CD4-positive, alpha-beta T cell treated with Interleukin-10 for 1 hour (primary cell): ENCODE results near the gene NHSL1.

Experiments used
- DNase-seq: peaks from one replicate; pipeline ENCODE4 v3.0.0-alpha.2; 2020

NHSL1 gene

DNA sequence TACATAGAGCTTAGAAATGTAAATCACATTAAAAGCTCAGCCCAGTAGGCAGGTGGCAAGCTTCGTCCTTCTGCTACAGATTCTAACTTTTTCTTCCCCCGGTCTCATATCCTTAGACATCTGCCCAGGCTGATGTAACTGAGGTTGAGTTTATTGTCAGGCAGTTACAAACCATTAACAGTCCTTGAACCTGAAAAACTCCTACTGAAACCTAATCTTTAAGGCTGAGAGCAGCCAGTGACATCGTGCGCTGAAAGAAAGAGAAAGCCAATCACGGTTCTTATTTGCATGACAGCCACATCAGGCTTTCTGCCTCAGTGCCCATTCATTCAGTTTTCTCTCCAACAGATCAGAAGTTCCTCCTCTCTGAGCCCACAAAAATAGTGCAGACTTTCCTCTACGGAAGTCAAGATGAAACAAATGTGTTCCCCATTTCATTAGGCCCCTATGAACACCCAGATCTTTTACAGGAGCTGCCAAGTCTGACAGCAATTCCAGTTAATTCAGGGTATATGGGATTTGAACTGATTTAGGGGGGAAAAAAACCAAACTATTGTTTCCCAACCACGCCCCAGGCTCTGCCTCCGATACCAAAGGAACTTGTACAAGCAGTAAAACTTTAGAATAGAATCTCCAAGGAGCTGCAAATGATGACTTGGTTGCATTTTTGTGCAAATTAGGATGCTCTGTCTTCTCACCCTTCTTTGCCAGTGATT lies at the start of gene NHSL1:
TSS of gene NHSL1 (minus strand) at position 192 of the 716 bp plus-strand sequence. CDS start 204 bp downstream, outside the sequence.
- DNase-seq = no peak

DNA sequence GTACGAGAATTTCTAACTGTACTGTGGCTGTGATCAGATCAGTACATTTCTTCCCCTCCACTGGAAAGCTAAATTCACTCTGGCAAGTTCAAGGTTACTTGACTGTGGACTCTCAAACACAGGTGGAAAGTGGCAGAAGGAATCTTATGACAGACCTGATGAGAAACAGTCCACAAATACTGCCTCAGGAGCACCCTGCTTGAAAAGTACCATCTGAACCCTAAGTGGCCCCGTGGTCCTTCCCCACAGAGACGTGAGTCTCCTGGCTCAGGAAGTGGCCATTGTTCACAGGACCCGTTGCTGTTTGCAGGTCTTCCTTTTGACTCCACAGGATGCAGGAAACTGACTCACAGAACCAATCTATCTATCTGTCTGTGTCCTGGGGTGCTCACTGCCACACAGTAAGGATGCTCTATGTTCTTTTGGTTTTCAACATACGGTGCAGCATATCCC lies 47.5 kb upstream of the NHSL1 start:
- DNase-seq = no peak

DNA sequence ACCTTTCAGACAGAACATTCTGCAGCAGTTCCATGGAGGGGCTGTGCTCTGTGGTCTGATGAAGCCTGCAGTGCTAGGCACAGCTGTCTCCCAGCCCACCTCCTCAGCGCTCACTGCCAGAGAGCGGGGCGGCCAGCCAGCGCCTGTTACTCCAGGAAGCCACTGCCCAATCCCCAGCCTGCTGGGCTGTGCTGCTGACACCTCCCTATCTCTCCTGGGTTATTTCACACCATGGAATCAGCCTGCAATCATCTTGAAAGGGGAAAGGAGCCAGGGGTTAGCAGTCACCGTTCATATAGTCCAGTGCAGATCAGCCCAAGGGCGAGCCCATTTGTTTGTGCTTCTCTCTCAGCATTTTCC lies 46.3 kb upstream of the NHSL1 start:
- no peak for DNase-seq

DNA sequence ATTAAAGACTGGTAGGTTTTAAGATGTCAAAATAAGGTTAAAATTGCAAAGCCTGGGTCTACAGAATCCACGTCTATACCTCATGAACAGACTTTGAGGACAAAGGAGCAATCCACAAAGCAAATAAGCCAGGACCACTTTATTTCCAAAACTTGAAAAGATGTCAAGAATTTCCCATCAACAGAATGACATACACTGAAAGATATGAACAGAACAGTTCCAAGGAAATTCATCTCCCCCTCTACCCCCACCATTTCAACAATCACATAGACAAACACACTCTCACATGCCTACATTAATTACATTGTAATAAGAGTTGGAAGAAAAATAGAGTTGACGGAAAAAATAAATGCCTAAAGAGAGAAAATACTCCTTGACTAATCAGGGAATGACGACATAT lies 45.2 kb upstream of the NHSL1 start:
- DNase-seq = no peak

GRCh38 chr6:138543657-138544056 lies 44.4 kb upstream of the NHSL1 start:
- no peak for DNase-seq

DNA sequence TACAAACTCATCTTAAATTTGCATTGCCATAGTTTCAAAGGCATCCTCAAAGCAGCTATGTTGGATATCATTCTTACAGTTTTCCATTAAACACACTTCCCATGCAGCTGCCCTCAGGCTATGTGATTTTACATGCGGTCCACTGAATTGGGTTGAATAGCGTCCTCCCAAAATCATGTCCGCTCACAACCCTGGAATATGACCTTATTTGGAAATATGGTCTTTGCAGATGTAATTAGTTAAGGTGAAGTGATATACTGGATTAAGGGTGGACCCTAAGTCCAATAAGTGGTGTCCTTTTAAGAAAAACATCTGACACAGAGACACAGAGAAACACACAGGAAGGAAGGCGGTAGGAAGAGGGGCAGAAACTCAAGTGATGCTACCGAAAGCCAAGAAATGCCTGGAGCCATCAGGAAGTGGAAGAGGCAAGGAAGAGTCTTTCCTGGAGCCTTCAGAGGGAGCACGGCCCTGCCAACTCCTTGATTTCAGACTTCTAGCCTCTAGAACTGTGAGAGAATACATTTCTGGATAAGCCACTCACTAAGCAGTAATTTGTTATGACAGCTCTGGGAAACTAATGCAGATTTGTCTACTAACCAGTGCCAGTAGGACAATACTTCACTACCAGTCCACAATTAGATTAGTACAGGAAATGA lies 42.7 kb upstream of the NHSL1 start:
- DNase-seq = no peak

GRCh38 chr6:138540468-138540867 lies 41.2 kb upstream of the NHSL1 start:
- no peak for DNase-seq

DNA sequence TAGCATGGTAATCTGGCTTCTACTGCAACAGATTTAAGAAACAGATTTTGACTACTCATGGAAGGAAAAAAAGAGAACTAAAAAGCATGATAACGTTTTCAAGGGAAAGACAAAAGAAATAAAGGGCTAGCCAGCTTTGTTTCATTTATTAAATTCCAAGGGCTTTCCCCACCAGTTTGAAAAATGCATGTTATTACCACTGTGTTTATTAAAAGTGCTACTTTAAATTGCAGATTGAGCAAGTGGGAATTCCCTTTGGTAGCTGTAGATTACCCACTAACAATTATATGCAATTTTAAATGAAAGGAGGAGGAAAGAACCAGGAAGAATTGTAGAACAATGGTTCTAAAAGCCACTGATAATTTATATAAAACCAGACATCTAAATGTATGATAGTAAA lies 40.6 kb upstream of the NHSL1 start:
- DNase-seq = no peak

DNA sequence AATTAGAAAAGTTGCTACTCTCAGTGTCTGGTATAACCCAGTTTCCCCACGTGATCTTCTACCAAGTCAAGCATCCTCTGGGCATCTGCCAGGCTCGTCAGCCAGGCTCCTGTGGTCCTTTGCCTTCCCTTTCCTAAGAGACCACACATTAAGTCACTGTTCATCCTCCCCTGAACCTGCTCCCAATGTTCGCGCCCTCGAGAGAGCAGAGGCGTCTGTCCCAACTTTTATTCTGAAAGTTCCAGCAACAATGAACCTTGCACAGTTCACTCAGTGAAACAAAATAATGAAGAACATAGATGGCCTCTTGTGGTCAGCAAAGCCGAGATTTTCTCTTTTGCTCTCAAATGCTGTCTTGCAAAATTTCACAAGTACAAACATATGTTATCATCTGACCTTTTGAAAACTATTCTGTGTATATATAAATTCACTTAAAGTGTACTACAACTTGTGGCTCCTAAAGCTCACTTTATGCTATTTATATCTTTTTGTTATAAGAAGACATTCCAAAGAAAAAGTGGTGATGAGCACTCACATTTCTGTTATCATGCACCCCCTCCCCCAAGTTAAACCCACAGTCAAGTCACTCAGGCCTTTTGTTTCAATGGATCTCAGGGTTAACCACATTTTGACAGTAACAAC lies 39.2 kb upstream of the NHSL1 start:
- no peak for DNase-seq

GRCh38 chr6:138537106-138537505 lies 37.8 kb upstream of the NHSL1 start:
- no peak for DNase-seq

- no peak for DNase-seq
Observed at GRCh38 chr6:138535728-138536455, 36.6 kb upstream of the NHSL1 start.

GRCh38 chr6:138533667-138534066 lies 34.4 kb upstream of the NHSL1 start:
- DNase-seq = no peak

DNA sequence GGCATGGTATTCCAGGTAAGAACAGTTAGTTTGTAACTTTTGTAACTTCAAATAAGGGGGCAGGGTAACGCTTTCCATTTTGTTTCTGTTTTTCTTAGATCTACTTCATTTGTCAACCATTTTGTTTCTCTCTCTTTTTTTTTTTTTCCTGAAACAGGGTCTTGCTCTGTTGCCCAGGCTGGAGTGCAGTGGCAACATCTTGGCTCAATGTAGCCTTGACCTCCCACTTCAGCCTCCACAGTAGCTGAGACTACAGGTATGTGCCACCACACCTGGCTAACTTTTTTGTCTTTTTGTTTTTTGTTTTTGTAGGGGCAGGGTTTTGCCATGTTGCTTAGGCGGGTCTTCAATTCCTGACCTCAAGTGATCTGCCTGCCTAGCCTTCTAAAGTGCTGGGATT lies 32.1 kb upstream of the NHSL1 start:
- no peak for DNase-seq

- no peak for DNase-seq
Observed at GRCh38 chr6:138529478-138529877, 30.2 kb upstream of the NHSL1 start.

DNA sequence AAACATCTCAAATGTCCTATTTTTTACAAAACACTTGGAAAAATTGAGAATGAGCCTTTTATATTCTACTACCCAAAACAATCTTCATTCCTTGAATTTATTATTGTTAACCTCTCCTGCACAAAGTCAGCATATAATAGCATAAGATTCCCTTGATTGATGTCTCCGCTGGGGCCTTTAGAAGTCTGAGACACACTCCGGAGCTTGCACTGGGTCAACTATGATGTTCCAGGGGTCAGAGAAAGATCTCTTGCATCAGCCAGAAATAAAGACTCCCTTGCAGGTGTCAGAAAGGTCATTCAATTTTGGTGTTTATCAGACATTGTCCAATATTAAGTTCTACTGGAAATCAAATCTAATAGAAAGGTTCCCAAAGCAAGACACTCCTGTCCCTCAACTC lies 29.7 kb upstream of the NHSL1 start:
- no peak for DNase-seq

DNA sequence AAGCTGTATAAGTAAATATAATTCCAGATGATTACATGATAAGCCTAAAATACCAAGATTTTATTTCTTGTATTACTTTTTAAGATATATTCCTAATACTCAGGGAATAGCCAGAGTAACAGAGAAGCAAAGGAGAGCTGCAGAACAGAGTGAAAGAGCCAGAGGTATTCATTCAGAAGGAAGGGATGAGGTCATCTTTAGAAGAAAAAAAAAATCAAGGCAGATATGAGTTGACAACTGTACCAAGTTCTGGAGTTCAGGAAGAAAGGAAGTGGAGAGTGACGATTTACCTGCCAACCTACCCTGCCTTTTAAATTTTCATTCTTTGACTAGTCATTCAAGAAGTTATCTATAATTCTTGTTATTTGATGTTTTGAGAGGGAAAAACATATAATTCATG lies 28.8 kb upstream of the NHSL1 start:
- no peak for DNase-seq

GRCh38 chr6:138527411-138528088 lies 28.3 kb upstream of the NHSL1 start:
- no peak for DNase-seq

GRCh38 chr6:138526822-138527235 lies 27.5 kb upstream of the NHSL1 start:
- no peak for DNase-seq

DNA sequence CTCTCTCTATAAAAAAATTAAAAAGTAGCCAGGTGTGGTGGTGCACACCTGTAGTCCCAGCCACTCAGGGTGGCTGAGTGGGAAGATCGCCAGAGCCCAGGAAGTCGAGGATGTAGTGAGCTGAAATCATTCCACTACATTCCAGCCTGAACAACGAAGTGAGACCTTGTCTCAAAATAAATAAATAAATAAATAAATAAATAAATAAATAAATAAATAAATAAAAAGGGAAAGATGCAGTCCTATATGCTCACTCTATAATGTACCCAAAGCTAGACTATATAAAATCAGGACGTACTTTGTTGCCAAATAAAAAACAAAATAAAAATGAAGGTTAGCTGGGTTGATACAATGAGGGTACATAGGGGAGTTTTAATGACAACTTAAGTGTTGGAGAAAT lies 26.1 kb upstream of the NHSL1 start:
- no peak for DNase-seq

DNA sequence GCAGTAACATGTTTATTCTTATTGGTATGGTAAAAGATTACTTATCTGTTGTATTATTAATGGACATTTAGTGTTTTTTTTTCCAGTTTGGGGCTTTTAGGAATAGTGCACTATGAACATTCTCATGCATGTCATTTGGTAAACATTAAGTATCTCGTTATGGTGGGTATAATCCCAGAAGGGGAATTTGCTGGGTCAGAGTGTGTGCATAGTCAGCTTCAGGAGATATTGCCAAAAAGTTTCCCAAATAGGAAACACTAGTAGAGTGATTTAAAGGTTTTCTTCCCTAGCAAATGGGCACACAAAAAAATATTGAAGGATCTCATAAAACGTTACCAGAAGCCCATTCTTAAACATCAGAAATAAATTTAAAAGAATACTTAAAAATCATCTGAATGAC lies 25.2 kb upstream of the NHSL1 start:
- no peak for DNase-seq

DNA sequence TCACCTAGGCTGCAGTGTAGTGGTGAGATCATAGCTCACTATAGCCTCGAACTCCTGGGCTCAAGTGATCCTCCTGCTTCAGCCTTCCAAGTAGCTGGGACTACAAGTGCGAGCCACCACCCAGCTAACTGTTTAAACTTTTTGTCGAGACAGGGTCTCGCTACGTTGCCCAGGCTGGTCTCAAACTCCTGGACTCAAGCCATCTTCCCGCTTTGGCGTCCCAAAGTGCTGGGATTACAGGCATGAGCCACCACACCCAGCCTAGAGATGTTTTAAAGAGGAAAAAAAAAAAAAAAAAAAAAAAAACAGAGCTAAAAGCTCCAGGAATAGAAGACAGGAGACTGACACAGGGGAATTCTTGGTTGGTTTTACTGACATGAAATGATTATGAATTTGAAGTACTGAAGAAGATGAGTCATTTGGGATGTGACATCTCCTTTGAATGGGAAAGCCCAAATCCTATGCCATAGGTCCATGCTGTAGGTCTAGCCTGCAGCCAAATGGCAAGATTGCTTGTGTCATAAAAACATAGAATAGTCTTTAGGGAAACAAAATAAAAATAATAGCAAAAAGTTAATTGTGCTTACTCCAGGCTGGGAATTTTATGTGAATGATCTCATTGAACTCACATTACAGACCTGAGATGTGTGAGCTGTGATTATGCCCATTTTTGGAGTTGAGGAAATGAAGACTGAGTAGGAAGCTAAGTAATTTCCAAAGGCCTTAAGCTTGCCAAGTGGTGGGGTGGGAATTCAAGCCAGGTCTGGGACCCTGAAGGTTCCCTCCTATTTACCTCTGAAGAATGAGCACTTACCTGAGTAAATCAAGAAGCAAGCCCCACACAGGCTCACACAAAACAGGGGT lies 24.3 kb upstream of the NHSL1 start:
- DNase-seq = no peak

DNA sequence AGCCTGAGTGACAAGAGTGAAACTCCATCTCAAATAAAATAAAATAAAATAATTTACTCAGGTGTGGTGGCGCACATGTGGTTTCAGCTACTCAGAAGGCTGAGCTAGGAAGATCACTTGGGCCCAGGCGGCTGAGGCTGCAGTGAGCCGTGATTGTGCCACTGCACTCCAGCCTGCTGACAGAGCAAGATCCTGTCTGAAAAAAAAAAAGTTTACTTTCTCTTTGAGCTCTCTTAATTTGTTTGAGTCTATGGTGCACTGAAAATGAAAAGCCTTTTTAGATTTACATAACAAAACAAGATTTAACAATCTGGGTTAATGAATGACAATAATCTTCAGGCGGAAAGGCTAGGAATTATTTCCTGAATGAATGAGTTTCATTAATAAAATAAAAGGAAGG lies 23.3 kb upstream of the NHSL1 start:
- DNase-seq = no peak
